ENCODE measurements around the gene DUSP3.

- TF ChIP-seq CTCF (IDR thresholded peaks at IDR 0.05) (no peak), POLR2AphosphoS5 (IDR thresholded peaks at IDR 0.05) (no peak), POLR2A (IDR thresholded peaks at IDR 0.05) (no peak)
These were observed 5.7 kb downstream of the DUSP3 start for GRCh38 chr17:43772877-43773648.
